Neural cell (in vitro differentiated cells): Measurements from ENCODE around the gene HLCS. TPM values are rescaled to one million over a fixed set of nuclear protein-coding genes. Genes with fewer than 3 reads are reported as not detected.

Experiments
- H2AFZ ChIP-seq: fragments of 200-600, 300-800 bp; sonication (generic), shearing (Covaris generic); 2 replicates; pipeline ENCODE4 v1.6.0; 2014; ENCODE audit warnings: low read depth, mild to moderate bottlenecking, antibody characterized with exemption, low read length, moderate library complexity
- H3F3A ChIP-seq: fragments of 200-600 bp; shearing (Covaris generic); 2 replicates; pipeline ENCODE4 v1.6.1; 2016; ENCODE audit warnings: mild to moderate bottlenecking, moderate library complexity, mixed read lengths, antibody characterized with exemption, low read length; ENCODE audit not compliant: insufficient read depth, poor library complexity, severe bottlenecking
- H3K27ac ChIP-seq: fragments of 200-600, 300-800 bp; sonication (generic), shearing (Covaris generic); 2 replicates; pipeline ENCODE4 v1.5.1; 2014; ENCODE audit warnings: mild to moderate bottlenecking, low read length, moderate library complexity
- H3K27me3 ChIP-seq: fragments of 300-800, 200-600 bp; sonication (generic), shearing (Covaris generic); 2 replicates; pipeline ENCODE4 v1.6.0; 2014; ENCODE audit warnings: mild to moderate bottlenecking, low read depth, low read length, moderate library complexity; ENCODE audit not compliant: insufficient read depth
- H3K36me3 ChIP-seq: fragments of 300-800, 200-600 bp; sonication (generic), shearing (Covaris generic); 2 replicates; pipeline ENCODE4 v1.5.1; 2014; ENCODE audit warnings: mild to moderate bottlenecking, antibody characterized with exemption, low read length, moderate library complexity; ENCODE audit not compliant: insufficient read depth
- H3K4me2 ChIP-seq: fragments of 300-800, 200-600 bp; sonication (generic), shearing (Covaris generic); 2 replicates; pipeline ENCODE4 v1.6.0; 2014; ENCODE audit warnings: mild to moderate bottlenecking, low read length
- H3K4me3 ChIP-seq: fragments of 300-800, 200-600 bp; sonication (generic), shearing (Covaris generic); 2 replicates; pipeline ENCODE4 v1.5.1; 2014; ENCODE audit warnings: mild to moderate bottlenecking, low read length, moderate library complexity
- H3K79me2 ChIP-seq: fragments of 200-600 bp; shearing (Covaris generic); replicated peaks from 2 replicates; pipeline ENCODE4 v1.6.0; 2014; ENCODE audit warnings: mild to moderate bottlenecking, low read length, moderate library complexity; ENCODE audit not compliant: insufficient read depth
- H3K9ac ChIP-seq: fragments of 300-800, 200-600 bp; sonication (generic), shearing (Covaris generic); 2 replicates; pipeline ENCODE4 v1.6.1; 2016; ENCODE audit warnings: mild to moderate bottlenecking, low read length, mixed read lengths
- H3K9me2 ChIP-seq: fragments of 200-600 bp; shearing (Covaris generic); 2 replicates; pipeline ENCODE4 v1.6.1; 2016; ENCODE audit warnings: mild to moderate bottlenecking, low read length, mixed read lengths; ENCODE audit not compliant: insufficient read depth
- H3K9me3 ChIP-seq: fragments of 200-600, 300-800 bp; sonication (generic), shearing (Covaris generic); 2 replicates; pipeline ENCODE4 v1.6.1; 2016; ENCODE audit warnings: mild to moderate bottlenecking, mixed run types, low read length, moderate library complexity, mixed read lengths
- H4K20me1 ChIP-seq: fragments of 200-600 bp; shearing (Covaris generic); 2 replicates; pipeline ENCODE4 v1.6.1; 2016; ENCODE audit warnings: mild to moderate bottlenecking, mixed run types; ENCODE audit not compliant: insufficient read depth
- EP300 ChIP-seq: fragments of 450-650 bp; conservative IDR thresholded peaks from 2 replicates; pipeline ENCODE4 v1.6.1; 2014; ENCODE audit warnings: antibody characterized with exemption, mild to moderate bottlenecking, moderate library complexity; ENCODE audit not compliant: poor library complexity, severe bottlenecking
- EZH2 ChIP-seq: fragments of 200-600, 300-800 bp; shearing (Covaris generic), sonication (generic); IDR thresholded peaks from 2 replicates; pipeline ENCODE4 v1.6.1; 2014; ENCODE audit warnings: antibody characterized with exemption, low read length, borderline replicate concordance, mild to moderate bottlenecking; ENCODE audit not compliant: insufficient read depth, poor library complexity, severe bottlenecking
- POLR2AphosphoS5 ChIP-seq: IDR thresholded peaks from 2 replicates; pipeline ENCODE4 v1.6.1; 2012
- RAD21 ChIP-seq: fragments of 450-650 bp; conservative IDR thresholded peaks from 2 replicates; pipeline ENCODE4 v1.6.1; 2014; ENCODE audit warnings: antibody characterized with exemption, mild to moderate bottlenecking, moderate library complexity
- SMC3 ChIP-seq: fragments of 450-650 bp; conservative IDR thresholded peaks from 2 replicates; pipeline ENCODE4 v1.6.1; 2014; ENCODE audit warnings: antibody characterized with exemption, mild to moderate bottlenecking, moderate library complexity; ENCODE audit not compliant: poor library complexity
- TAF1 ChIP-seq: IDR thresholded peaks from 2 replicates; pipeline ENCODE4 v1.6.1; 2012; ENCODE audit warnings: low read depth
- polyA plus RNA-seq: library from polyadenylated mRNA; depleted of rRNA; stranded (reverse); fragments of >200 nt; gene quantifications from 2 replicates; pipeline ENCODE4 v1.2.3, GENCODE V29; 2014
- TF ChIP-seq, protein P1 (sequence below): IDR thresholded peaks from 2 replicates; pipeline ENCODE4 v1.6.1; 2012; ENCODE audit warnings: borderline replicate concordance
- TF ChIP-seq, protein P2 (sequence below): fragments of 450-650 bp; IDR thresholded peaks from 2 replicates; pipeline ENCODE4 v1.5.1; 2014; ENCODE audit warnings: antibody characterized with exemption, mild to moderate bottlenecking, moderate library complexity; ENCODE audit not compliant: poor library complexity, severe bottlenecking

The HLCS gene
- polyA plus RNA-seq, 1 donor from 2014 or later, result 12.1 TPM

DNA sequence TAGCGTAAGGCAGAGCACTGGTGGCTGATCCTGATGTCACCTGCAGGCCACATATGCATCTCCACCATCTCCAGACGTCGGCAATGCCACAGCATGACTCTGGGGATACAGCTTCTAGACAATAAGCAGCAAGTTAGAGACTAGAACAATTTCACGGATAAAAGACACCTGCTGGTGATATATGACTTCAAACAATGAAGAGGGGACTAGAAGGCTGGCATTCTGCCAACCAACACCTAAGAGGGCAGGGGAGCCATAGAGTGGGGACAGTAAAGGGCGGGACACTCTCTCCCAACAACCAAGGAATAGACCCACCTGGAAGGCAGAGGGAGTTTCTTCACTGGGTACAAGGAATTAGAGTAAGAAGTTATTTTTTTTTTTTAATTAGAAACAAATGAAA, 140.8 kb downstream of the HLCS start:
- Histone ChIP-seq H3F3A (no peaks in the 10 kb centered on the region), H3K9ac (no peak overlapping the region), H3K4me3 (no peak overlapping the region), H3K9me2 (no peaks in the 10 kb centered on the region), H3K79me2 (no peaks in the 10 kb centered on the region), H3K27ac (no peak overlapping the region), H3K36me3 (no peaks in the 10 kb centered on the region), H2AFZ (no peak overlapping the region), H3K27me3 (peaks cover 40% of the 10 kb centered on the region), H3K9me3 (no peaks in the 10 kb centered on the region), H3K4me2 (no peak overlapping the region), H4K20me1 (no peaks in the 10 kb centered on the region)
- TF ChIP-seq, protein P1, sequence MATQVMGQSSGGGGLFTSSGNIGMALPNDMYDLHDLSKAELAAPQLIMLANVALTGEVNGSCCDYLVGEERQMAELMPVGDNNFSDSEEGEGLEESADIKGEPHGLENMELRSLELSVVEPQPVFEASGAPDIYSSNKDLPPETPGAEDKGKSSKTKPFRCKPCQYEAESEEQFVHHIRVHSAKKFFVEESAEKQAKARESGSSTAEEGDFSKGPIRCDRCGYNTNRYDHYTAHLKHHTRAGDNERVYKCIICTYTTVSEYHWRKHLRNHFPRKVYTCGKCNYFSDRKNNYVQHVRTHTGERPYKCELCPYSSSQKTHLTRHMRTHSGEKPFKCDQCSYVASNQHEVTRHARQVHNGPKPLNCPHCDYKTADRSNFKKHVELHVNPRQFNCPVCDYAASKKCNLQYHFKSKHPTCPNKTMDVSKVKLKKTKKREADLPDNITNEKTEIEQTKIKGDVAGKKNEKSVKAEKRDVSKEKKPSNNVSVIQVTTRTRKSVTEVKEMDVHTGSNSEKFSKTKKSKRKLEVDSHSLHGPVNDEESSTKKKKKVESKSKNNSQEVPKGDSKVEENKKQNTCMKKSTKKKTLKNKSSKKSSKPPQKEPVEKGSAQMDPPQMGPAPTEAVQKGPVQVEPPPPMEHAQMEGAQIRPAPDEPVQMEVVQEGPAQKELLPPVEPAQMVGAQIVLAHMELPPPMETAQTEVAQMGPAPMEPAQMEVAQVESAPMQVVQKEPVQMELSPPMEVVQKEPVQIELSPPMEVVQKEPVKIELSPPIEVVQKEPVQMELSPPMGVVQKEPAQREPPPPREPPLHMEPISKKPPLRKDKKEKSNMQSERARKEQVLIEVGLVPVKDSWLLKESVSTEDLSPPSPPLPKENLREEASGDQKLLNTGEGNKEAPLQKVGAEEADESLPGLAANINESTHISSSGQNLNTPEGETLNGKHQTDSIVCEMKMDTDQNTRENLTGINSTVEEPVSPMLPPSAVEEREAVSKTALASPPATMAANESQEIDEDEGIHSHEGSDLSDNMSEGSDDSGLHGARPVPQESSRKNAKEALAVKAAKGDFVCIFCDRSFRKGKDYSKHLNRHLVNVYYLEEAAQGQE, result no peak
- TF ChIP-seq POLR2AphosphoS5 (no peak), TAF1 (no peak), SMC3 (no peak), EP300 (no peak)
- TF ChIP-seq, protein P2, sequence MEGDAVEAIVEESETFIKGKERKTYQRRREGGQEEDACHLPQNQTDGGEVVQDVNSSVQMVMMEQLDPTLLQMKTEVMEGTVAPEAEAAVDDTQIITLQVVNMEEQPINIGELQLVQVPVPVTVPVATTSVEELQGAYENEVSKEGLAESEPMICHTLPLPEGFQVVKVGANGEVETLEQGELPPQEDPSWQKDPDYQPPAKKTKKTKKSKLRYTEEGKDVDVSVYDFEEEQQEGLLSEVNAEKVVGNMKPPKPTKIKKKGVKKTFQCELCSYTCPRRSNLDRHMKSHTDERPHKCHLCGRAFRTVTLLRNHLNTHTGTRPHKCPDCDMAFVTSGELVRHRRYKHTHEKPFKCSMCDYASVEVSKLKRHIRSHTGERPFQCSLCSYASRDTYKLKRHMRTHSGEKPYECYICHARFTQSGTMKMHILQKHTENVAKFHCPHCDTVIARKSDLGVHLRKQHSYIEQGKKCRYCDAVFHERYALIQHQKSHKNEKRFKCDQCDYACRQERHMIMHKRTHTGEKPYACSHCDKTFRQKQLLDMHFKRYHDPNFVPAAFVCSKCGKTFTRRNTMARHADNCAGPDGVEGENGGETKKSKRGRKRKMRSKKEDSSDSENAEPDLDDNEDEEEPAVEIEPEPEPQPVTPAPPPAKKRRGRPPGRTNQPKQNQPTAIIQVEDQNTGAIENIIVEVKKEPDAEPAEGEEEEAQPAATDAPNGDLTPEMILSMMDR, result no peak

DNA sequence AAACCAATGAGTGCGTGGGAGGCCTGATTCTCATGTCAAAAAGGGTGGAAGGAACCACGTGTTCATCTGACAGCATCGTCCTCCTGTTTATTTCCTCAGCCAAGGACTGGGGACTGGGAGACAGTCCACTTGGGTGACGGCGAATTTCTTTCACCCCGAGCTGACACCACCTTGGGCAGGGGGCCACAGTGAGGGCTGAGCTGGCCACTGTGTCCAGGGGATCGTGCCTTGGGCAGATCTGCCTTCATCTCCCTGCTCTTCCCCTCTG, 145.5 kb downstream of the HLCS start:
- Histone ChIP-seq H3K27me3 (peaks cover 76% of the 10 kb centered on the region), H3K27ac (no peak overlapping the region), H3K4me2 (no peak overlapping the region), H3K9me2 (no peaks in the 10 kb centered on the region), H2AFZ (no peak overlapping the region), H4K20me1 (no peaks in the 10 kb centered on the region), H3K79me2 (no peaks in the 10 kb centered on the region), H3K9me3 (no peaks in the 10 kb centered on the region), H3K36me3 (no peaks in the 10 kb centered on the region), H3K4me3 (no peak overlapping the region), H3K9ac (no peak overlapping the region), H3F3A (no peaks in the 10 kb centered on the region)
- TF ChIP-seq, protein P1, result no peak
- TF ChIP-seq EP300 (no peak), EZH2 (no peak), SMC3 (no peak), POLR2AphosphoS5 (no peak), RAD21 (no peak)
- TF ChIP-seq, protein P2, result no peak
